LoVo (cell line): ENCODE results near the gene MRPS18B.
A peak's percentile ranks its signal among the peaks of the same experiment; 100 is the strongest.
"Not testable (repeated sequence)": the region's sequence is repeated elsewhere in the genome, so short reads cannot be mapped to it uniquely, and the experiment has no call there.

Source experiments
- DNase-seq: peaks from one replicate; pipeline ENCODE4 v3.0.0-alpha.2; 2016; ENCODE audit warnings: low spot score

MRPS18B gene

DNA sequence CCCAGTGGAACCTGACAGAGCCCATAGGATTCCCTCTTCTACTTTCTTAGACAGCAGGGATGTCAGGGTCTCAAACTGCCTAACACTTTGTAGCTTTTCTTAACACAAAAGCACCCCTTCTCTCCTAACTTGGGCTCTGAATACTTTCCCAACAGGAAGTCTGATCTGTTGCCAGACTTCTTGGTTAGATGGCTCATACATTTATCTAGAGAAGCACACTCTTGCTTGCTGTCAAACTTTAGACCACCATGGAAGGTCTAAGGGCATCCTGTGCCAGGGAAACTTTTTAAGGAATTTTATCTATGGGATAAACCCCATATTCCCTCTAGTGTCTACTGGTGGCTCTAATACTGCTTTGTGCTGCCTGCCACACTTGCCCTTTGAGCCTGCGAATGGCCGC is 26.0 kb downstream of the MRPS18B start:
- no peak for DNase-seq

DNA sequence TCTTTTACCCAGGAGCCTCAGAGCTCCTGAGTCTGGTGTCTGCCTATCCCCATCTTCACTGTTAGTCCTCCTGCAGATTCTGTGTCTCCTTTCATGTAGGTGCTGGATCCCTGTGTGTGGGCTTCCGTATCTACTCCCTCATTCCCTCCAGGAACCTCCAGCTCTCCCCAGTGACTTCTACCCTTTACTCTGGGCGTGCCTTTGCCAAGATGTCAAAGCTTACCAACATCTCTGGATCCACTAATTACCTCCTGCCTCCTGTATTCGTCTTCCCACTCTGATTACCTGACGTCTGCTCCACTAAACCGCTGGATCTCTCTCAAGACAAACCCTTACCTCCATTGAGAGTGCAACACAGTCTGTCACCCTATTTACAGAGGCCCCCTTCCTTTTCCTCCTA is 27.1 kb downstream of the MRPS18B start:
- no peak for DNase-seq

DNA sequence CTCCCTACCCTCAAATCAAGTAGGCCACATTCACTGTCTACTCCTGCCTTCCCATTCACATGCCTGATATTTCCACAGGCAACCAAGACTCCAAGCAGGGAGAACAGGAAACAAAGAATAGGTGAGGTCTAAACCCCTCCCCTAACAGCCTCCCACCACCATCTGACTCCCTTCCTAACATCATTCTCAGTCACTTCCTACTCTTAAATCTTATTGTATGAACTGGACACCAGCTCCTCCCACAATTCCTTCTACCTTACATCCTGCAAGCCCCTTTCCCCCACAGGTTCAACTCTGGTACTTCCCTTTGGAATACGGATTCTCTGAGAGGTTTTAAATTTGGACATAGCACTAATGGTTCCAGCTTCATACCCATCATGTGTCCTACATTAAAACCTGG is 28.3 kb downstream of the MRPS18B start:
- no peak for DNase-seq

DNA sequence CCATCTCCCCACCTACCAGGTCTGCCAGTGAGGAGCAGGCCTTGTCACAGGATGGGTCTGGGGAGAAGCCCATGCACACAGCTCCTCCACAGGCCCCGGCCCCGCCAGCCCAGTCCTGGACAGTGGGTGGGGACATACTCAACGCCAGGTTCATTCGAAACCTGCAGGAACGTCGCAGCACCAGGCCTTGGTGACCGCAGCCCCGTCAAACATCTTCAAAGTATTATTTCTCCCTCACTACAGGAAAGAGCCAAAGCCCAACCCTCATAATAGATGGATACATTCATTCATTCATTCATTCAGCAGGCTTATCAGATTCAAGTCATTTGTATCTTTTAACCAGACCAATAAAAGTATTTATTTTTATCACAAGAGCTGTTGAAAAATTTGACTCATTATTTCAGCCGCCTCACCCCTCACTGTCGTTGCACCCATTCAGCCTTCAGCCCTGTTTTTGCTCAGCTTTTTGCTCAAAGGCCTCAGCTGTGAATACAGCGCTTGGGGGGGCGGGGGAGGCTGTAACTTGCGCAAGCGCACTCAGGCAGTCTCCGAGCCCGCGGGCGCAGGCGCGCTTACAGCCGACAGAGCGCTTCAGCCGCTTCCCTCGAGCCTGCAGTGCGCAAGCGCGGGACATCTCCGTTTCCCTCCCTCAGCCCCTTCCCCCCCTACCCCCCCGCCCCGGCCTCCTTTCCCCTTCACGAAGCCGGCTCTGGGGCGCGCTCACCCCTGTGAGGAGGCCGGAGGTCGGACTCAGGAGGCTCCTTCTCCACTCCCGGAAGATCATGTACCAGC is 29.0 kb downstream of the MRPS18B start, which contains the start of gene C6orf136:
TSS of gene C6orf136 (plus strand) at position 684 of the 792 bp plus-strand sequence. CDS start at position 783, 99 bp downstream.
- DNase-seq = peak; percentile 93

GRCh38 chr6:30647242-30648116 is 29.8 kb downstream of the MRPS18B start:
- peak; percentile 69 for DNase-seq

DNA sequence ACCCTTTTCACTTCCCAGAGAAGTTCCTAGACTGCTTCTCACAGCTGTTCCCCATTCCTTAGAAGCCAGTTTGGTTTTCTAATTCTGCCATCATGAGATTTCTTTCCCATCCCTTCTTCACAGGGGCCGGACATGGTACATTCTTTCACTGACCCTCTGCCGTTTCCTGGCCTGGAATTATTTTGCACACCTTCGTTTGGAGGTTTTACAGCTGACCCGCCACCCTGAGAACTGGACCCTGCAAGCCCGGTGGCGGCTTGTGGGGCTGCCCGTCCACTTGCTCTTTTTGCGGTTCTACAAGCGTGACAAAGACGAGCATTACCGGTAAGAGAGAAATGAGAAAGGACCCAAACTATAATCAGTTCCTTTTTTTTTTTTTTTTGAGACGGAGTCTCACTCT is 33.5 kb downstream of the MRPS18B start:
- no peak for DNase-seq

DNA sequence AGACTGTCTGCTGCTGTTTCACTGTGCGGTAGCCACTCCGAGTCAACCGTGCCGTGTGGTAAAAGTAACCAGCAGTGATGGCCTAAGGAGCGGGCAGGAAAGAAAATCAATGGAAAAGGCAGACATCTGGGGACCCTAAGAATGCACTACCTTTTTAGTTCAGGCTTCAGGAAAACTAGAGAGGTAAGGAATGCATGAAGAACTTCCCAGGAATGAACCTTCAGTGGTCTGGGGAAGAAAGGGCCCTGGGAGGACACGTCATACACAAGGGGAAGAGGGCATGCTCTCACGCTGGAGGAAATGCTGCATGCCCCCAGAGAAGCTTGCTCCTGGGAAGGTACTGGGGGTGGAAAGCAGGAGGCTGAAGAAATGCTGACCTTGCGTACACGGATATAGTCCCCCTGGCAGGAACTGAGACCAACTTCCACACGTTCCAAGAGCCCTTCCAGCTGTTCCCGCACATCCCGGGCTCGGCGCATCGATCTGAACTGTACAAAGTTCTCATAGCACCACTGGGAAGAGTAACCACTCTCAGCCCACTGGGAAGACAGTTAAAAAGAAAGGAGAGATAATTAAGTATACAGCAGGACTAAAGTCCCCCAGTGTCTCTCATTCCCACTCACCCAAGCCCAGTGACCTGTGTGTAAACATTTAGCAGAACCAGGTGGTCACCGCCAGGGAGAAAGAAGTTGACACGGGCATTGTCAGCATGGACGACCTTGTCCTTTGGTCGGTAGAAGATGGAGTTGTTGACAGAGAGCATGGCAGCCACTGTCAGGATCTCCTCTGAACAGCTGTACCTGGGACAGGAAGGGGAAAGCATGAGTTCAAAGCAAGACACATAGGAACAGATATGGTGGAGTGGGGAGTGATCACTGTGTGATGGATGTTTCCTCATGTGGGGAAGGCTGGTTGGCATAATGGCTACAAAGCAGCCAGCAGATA is 37.4 kb downstream of the MRPS18B start:
- DNase-seq = no peak

GRCh38 chr6:30655743-30656094 is 38.1 kb downstream of the MRPS18B start:
- DNase-seq = no peak

GRCh38 chr6:30656513-30656912 is 38.9 kb downstream of the MRPS18B start:
- no peak for DNase-seq

DNA sequence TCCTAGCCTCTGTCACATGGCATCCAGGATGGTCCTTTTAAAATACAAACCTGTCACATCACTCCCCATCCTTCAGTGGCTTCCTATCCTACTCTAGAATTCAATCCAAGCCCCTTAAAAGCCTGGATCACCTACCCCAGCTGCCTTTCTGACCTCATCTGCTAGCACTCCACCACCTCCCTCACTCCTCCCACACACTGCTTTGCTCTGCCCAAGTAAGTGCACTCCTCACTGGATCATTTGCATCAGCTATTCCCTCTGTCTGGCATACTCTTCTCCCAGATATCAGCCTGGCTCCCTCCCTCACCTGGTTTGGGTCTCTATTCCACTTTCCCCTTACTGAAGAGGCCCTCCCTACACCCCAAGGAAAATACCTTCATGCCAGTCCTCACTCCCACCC is 39.8 kb downstream of the MRPS18B start:
- DNase-seq = no peak

- not testable (repeated sequence) for DNase-seq
Observed at GRCh38 chr6:30657922-30658321, 40.3 kb downstream of the MRPS18B start.

DNA sequence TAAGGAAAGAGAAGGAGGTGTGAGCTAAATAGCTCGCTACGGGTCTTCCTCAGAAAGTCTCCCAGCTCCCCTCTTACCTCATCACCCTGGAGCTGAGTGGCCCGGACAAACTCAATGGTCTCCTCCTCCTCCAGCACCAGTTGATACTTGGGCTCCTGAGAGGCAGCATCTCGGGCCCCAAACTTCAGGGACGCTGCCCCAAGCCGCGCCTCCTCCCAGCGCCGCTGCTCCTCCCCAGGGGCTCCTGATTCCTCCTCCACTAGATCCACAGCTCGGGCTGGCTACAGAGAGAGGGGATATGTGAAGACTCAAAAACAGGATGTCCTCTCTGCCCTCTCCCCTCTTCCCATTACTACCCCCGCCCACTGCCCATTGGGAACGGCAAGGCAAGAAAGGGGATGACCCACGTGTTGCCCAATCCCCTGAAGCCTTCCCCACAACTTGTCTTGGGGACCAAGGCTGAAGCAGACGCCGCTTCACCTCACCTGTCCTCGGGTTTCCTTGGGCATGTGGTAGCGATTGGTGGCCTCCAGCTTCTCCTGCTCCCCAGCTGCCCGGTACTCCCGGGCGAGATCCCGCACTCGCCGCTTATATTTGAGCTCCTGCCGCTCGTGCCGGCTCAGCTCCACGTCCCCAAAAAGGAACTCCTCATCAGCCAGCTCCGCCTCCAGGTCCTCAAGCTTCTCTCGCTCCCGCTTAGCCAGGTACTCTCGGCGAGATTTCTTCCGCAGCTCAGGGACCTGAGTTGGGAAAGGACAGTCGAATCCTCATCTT is 47.5 kb downstream of the MRPS18B start:
- DNase-seq = no peak

GRCh38 chr6:30666300-30666699 is 48.7 kb downstream of the MRPS18B start:
- DNase-seq = not testable (repeated sequence)

DNA sequence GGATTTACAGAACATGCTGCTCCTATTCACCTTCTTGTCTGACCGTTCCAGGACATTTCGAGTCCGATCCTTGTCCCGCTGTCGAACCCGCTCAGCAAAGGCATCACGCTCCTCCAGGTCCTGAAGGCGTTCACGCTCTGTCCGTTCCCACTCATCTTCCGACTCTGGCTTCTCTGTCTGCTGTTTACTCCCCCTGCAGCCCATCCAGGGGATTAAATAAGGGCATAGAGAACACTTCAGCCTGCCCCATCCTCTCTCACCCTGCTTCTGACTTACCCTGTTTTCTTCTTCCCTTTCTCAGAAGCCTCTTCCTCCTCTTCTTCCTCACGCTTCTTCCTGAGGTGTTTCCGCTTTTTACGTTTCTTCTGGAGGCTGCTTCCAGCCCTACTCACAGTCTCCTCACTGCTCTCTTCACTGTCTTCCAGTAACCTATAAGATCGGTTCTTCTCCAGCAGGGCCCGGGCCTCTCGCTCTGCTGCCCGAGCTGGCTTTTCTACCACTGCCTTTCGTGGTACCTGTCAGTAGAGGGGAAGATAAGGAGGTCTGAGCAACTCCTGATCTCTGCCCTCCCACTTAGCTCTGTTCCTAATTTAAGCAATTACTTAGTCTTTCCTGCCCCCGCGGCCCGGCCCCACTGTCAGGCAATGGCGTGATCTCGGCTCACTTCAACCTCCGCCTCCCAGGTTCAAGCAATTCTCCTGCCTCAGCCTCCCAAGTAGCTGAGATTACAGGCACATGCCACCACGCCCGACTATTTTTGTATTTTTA is 53.3 kb downstream of the MRPS18B start:
- DNase-seq = no peak

- DNase-seq = peak; percentile 98
Observed at GRCh38 chr6:30672445-30673253, 55.0 kb downstream of the MRPS18B start, which contains the start of gene DHX16. DHX16 (minus strand) TSS chr6:30673006; CDS start chr6:30672841, 165 bp downstream.
